Fibroblast of skin of right quadriceps (primary cell): ENCODE measurements around the gene DIPK1B.

Source experiments
- DNase-seq: peaks from one replicate; pipeline ENCODE4 v3.0.0-alpha.2; 2013

Gene DIPK1B

GRCh38 chr9:136721339-136722092 is 9.1 kb downstream of the DIPK1B start:
- DNase-seq, result peak; percentile 50

DNA sequence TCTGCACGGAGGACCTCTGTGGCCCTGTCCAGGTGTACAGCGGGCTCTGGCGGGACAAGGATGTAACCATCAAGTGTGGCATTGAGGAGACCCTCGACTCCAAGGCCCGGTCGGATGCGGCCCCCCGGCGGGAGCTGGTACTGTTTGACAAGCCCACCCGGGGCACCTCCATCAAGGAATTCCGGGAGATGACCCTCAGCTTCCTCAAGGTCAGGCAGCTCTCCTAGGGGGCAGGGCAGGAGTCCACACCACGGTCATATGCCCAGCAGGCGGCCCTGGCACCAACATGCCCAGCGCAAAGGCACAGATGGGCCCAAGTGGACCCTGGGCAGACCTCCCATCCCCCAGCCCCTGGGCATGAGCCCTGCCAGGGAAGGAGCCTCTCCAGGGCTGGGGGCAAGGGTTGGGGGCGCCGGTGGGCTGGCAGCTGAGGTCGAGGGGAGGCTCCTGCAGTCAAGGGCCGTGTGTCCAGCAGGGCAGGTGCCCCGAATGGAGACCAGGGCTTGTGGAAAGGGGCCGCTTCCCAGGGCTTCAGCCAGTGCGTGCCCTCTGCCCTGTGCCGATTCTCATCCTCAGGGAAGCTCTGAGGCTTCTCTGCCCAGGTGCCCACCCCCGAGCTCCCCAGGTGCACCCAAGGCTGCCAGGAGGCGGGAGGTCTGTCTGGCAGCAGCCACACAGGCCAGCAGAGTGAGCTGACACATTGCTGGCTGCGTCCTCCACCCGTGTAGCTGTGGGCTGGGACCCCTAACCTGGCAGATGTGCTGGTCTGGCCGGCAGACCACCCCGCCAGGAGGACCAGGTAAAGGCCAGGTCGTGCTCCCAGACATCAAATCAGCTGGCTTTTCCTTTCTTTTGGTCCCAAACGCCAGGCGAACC is 10.0 kb downstream of the DIPK1B start:
- no peak for DNase-seq

DNA sequence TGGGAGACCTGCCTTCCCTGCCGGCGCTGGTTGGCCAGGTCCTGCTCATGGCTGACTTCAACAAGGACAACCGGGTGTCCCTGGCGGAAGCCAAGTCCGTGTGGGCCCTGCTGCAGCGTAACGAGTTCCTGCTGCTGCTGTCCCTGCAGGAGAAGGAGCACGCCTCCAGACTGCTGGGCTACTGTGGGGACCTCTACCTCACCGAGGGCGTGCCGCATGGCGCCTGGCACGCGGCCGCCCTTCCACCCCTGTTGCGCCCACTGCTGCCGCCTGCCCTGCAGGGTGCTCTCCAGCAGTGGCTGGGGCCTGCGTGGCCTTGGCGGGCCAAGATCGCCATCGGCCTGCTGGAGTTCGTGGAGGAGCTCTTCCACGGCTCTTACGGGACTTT is 10.6 kb downstream of the DIPK1B start:
- DNase-seq, result no peak

- DNase-seq, result no peak
These were observed 11.1 kb downstream of the DIPK1B start for GRCh38 chr9:136723362-136723976.

GRCh38 chr9:136723989-136724388 is 11.6 kb downstream of the DIPK1B start:
- DNase-seq, result no peak

GRCh38 chr9:136724772-136725171 is 12.4 kb downstream of the DIPK1B start:
- no peak for DNase-seq

- peak; percentile 34 for DNase-seq
These were observed 13.2 kb downstream of the DIPK1B start for GRCh38 chr9:136725612-136726011.

DNA sequence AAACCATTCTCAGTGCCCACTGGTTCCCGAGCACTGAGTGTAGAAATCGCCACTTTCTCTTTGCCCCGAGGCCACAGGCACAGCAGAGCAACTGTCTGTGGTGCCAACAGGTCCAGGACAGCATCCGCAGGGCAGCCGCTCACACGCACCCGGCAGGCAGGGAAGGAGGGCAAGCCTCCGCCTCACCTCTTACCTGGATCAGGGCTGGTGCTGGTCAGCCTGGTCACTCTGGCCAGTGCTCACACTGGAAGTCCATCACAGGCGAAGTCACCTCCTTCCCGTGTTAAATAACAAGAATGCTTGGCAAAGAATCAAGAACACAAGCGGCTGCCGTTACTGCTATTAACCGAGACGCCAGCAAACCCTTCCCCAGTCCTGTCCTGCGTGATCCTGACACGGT is 13.7 kb downstream of the DIPK1B start:
- no peak for DNase-seq

GRCh38 chr9:136726631-136727191 is 14.3 kb downstream of the DIPK1B start:
- DNase-seq, result peak; percentile 29

DNA sequence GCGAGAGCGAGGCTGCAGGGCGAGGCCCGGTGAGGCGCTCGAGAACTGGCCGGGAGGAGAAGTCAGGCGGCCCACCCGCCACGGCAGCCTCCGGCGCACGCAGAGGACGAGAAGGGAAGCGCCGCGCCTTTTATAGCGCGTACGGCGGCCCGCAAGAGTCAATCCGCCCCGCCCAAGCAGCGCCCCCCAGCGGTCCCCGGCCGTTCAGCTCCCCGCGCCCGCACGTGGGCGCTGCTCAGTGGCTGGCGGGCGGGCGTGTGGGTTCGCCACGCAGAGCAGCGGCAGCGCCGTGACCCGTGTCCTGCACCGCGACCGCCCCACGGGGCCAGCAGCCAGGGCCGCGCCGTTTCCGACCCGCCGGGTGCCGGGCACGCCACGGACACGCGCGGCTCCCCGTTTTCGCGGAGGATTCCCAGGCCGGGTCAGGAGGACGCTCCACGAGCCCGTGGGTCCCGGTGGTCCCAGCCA is 15.7 kb downstream of the DIPK1B start:
- DNase-seq, result peak; percentile 89

DNA sequence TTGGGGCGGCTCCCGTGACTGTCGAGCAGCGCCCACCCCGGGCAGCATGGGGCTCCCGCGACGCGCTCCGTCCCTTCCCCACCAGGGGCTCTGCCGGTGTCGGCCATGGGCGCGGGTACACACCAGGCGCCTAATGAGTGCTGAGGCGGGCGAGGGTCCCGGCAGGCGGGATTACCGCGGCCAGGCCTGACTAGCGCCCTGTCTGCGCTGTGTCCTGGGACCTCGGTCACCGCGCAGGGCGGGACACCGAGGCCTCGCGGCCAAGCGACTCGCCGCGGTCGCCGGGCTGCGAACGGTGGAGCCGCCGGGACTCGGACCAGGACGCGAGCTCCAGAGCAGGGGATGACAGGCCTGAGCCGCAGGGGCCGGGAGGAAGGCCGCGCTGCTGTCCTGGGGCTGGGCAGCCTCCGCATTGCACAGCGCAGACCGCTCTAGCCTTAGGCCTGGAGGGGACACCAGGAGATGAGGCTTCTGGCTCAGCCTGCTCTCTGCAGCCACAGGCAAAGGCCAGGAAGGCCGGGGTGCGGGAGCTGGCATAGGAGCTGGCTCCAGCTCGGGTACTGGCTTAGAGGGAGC is 16.3 kb downstream of the DIPK1B start:
- DNase-seq, result peak; percentile 22

- no peak for DNase-seq
These were observed 16.8 kb downstream of the DIPK1B start for GRCh38 chr9:136729144-136729543.

DNA sequence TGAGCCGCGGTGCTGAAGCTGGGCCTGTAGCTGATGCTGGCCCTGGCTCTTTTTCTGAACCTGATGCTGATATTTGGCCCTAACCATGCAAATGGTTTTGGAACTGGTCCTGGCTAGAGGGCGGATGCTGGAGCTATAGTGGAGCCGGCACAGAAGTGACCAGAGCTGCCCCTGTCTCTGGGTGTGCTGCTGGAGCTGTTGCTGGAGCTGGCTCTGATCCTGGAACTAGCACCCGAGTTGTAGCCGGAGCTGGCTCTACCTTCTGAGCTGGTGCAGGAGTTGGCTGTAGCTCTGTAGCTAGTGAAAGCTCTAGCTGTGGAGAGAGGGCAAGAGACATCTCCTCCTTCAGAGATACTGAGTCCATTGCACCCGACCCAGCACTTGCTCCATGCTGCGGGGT is 17.6 kb downstream of the DIPK1B start:
- DNase-seq, result no peak

DNA sequence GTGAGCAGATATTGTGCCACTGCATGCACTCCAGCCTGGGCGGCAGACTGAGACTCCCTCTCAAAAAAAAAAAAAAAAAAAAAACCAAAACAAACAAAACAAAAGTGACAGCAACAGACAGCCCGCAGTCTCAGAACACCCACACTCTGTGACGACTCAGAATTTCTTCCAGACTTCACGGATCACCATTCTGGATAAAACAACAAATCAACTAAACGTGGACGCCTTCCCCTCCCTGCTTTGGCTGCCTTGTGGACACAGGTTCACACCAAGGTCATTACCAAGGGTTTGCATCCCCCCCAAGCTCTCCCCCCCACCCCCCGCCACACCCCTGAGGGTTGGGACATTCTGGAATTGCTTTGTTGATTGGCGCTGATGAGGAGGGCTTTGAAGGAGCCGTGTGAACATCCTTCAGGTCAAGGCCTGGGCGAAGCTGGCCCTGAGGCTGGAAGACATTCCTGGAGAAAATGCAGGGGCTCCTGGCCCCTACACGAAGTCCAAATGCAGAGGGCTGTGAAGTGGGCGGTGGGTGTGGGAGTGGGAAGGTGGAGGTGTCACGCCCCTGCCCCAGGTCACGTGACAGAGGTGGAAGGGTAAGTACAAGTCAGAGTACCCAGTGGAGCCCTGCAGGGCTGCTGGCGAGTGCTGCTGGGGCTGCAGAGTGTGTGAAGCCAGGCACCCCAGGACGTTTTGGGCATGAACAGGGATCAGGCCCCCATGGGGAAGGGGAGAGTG is 20.2 kb downstream of the DIPK1B start:
- DNase-seq, result no peak

DNA sequence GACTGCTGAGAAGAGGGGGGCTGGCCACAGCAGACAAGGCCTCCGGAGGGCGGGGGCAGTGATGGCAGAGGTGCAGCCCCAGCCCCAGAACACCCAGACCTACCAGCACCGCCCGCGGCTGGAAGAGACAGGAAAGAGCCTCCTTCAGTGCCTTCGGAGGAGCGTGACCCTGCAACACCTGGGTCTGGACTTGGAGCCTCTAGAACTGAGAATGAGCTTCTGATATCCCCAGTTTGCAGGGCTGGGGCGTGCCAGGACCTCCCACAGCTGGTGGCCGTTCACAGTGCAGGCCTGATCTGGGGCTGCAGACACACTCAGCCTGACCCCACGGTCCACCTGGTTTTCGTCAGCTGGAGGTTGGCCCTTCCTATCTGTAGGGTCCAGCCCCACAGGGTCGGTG is 21.2 kb downstream of the DIPK1B start:
- DNase-seq, result no peak

- no peak for DNase-seq
These were observed 22.6 kb downstream of the DIPK1B start for GRCh38 chr9:136734837-136735496.

- DNase-seq, result no peak
These were observed 23.6 kb downstream of the DIPK1B start for GRCh38 chr9:136735812-136736480.

GRCh38 chr9:136738960-136739359 is 26.6 kb downstream of the DIPK1B start:
- DNase-seq, result no peak

DNA sequence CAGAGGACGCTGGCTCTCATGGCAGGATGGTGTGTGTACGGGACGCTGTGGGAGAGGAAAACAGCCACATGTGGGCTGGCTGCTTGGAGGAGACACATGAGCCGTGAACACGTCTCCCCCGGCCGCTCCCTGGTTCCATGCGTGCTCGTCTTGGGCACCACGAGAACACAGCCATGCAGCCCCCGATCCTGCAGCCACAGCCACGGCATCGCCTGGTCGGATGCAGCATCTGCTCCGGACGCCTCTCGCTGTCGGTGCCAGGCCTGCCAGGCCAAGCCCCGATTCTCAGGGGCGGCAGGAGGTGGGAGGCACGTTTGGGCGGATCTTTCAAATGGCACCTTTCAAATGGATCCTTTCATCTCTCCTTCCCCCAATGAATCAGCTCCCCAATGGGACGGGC is 27.1 kb downstream of the DIPK1B start:
- DNase-seq, result no peak

GRCh38 chr9:136740069-136740468 is 27.7 kb downstream of the DIPK1B start:
- no peak for DNase-seq

GRCh38 chr9:136740491-136740890 is 28.1 kb downstream of the DIPK1B start:
- DNase-seq, result no peak
